Neural crest cell (in vitro differentiated cells): ENCODE data around the gene CCDC183. TPM values are rescaled to one million over a fixed set of nuclear protein-coding genes. Genes with fewer than 3 reads are reported as not detected.

Experiments
- DNase-seq: peaks from one replicate; pipeline ENCODE4 v3.0.0; 2021; ENCODE audit warnings: low read depth, mixed read lengths, low spot score
- H3K27ac Mint-ChIP-seq: one replicate; pipeline ENCODE4 v1.8.0; 2021; ENCODE audit warnings: mild to moderate bottlenecking, mixed read lengths; ENCODE audit not compliant: unreplicated experiment
- H3K27me3 Mint-ChIP-seq: 2 replicates; pipeline ENCODE4 v1.8.0; 2021; ENCODE audit warnings: low read depth, mild to moderate bottlenecking, mixed read lengths
- H3K36me3 Mint-ChIP-seq: 2 replicates; pipeline ENCODE4 v1.8.0; 2021; ENCODE audit warnings: low read depth, mild to moderate bottlenecking, mixed read lengths
- H3K4me1 Mint-ChIP-seq: 2 replicates; pipeline ENCODE4 v1.8.0; 2021; ENCODE audit warnings: mixed read lengths
- H3K4me3 Mint-ChIP-seq: one replicate; pipeline ENCODE4 v1.8.0; 2021; ENCODE audit warnings: mild to moderate bottlenecking, mixed read lengths
- H3K9me3 Mint-ChIP-seq: 2 replicates; pipeline ENCODE4 v1.8.0; 2021; ENCODE audit warnings: mixed read lengths
- total RNA-seq: library from RNA; stranded (reverse); gene quantifications from 2 replicates; pipeline ENCODE4 v1.2.1, GENCODE V29; 2021
- TF ChIP-seq, protein P1 (sequence below): fragments of 200-600 bp; sonication (generic); conservative IDR thresholded peaks from 2 replicates; pipeline ENCODE4 v1.5.0; 2021; ENCODE audit warnings: antibody characterized with exemption, mild to moderate bottlenecking

The CCDC183 gene
- total RNA-seq, 1 donor from 2014 or later = 1.4 TPM

GRCh38 chr9:136847088-136847825, 51.1 kb downstream of the CCDC183 start:
- no peak for DNase-seq
- H3K4me3 Mint-ChIP-seq = peak overlapping the region; percentile 90
- peaks cover 36% of the 10 kb centered on the region for H3K27me3 Mint-ChIP-seq
- TF ChIP-seq, protein P1, sequence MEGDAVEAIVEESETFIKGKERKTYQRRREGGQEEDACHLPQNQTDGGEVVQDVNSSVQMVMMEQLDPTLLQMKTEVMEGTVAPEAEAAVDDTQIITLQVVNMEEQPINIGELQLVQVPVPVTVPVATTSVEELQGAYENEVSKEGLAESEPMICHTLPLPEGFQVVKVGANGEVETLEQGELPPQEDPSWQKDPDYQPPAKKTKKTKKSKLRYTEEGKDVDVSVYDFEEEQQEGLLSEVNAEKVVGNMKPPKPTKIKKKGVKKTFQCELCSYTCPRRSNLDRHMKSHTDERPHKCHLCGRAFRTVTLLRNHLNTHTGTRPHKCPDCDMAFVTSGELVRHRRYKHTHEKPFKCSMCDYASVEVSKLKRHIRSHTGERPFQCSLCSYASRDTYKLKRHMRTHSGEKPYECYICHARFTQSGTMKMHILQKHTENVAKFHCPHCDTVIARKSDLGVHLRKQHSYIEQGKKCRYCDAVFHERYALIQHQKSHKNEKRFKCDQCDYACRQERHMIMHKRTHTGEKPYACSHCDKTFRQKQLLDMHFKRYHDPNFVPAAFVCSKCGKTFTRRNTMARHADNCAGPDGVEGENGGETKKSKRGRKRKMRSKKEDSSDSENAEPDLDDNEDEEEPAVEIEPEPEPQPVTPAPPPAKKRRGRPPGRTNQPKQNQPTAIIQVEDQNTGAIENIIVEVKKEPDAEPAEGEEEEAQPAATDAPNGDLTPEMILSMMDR = no peak
- H3K4me1 Mint-ChIP-seq = peaks cover 10% of the 10 kb centered on the region
- H3K9me3 Mint-ChIP-seq = no peaks in the 10 kb centered on the region
- H3K36me3 Mint-ChIP-seq = no peaks in the 10 kb centered on the region
- H3K27ac Mint-ChIP-seq = no peak overlapping the region

DNA sequence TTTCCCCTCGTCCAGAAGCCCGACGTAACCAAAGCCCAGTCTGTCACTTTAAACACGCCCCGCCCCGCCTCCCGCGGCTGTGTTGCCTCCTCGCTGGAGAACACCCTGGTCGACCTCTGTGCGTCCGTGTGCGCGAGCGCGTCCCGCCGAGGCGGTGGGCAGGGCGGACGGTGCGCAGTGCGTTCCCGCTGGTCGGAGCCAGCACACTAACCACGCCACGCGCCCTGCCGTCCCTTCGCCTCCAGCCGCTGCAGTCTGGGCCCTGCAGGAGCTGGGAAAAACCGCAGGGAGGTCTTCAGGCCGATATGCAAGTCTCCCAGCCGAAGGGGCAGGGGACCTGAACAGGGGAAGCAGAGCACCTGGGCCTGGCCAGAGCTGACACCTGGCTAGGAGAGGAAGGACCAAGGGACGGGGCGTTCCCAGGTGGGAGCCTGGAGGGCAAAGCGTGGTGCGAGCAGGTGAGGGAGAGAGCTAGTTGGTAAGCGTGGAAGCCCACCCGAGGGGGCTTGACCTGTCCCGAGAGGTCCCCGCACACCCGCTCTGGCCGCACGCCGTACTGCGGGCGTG, 51.8 kb downstream of the CCDC183 start:
- TF ChIP-seq, protein P1 = no peak
- no peaks in the 10 kb centered on the region for H3K9me3 Mint-ChIP-seq
- H3K27me3 Mint-ChIP-seq = peaks cover 33% of the 10 kb centered on the region
- H3K4me3 Mint-ChIP-seq = peak overlapping the region; percentile 90
- H3K4me1 Mint-ChIP-seq = peaks cover 8% of the 10 kb centered on the region
- no peaks in the 10 kb centered on the region for H3K36me3 Mint-ChIP-seq
- DNase-seq = peak; percentile 67
- H3K27ac Mint-ChIP-seq = no peak overlapping the region

GRCh38 chr9:136848393-136849037, 52.4 kb downstream of the CCDC183 start:
- Mint-ChIP-seq H3K4me1 (peaks cover 8% of the 10 kb centered on the region), H3K36me3 (no peaks in the 10 kb centered on the region), H3K27ac (no peak overlapping the region), H3K4me3 (peak overlapping the region; percentile 96), H3K9me3 (no peaks in the 10 kb centered on the region), H3K27me3 (peaks cover 31% of the 10 kb centered on the region)
- DNase-seq = peak; percentile 47
- TF ChIP-seq, protein P1 = peak; percentile 19

DNA sequence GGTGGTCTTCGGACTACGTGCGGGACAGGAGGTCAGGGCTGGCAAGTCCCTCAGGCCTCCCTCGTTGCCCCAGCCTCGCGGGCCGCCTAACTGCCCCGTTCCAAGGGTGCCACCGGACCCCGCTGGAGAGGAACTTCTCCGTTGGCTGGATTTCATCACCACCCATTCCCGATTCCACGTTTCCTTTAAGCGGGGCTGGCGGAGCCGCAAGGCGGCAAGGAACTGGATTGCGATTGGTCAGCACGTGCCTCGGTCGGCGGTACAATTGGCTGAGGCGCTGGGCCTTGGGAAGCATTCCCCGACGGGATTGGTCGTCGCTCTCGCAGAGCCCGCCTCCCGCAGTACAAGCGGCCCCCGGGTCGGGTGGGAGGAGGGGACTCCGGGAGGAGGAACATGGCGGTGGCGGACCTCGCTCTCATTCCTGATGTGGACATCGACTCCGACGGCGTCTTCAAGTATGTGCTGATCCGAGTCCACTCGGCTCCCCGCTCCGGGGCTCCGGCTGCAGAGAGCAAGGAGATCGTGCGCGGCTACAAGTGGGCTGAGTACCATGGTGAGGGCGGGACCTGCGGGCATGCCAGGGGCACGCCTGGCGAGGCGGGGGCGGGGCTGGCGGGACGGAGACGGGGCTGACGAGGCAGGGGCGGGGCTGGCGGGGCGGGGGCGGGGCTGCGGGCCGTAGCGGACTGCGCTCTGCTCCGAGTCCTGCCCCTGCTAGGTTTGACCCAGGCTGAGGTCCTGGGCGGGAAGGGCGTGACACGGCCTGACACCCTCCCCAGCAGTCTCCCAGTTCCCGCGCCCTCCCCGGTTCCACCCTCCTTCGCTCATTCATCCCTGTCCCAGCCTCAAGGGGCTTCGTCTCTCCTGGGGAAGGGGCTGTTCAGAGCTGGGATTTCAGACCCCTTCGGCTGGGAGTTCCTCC, 53.2 kb downstream of the CCDC183 start, which contains the start of gene PHPT1:
Gene PHPT1 (plus strand): TSS at position 372 of the 922 bp plus-strand sequence. CDS start 22 bp downstream, at position 394.
- Mint-ChIP-seq H3K4me3 (peak within 1 kb of the TSS; percentile 96), H3K27me3 (peaks cover 27% of the 10 kb centered on the region), H3K27ac (peak within 1 kb of the TSS; percentile 95), H3K36me3 (no peaks in the 10 kb centered on the region), H3K9me3 (no peaks in the 10 kb centered on the region), H3K4me1 (peaks cover 8% of the 10 kb centered on the region)
- TF ChIP-seq, protein P1 = no peak
- peak; percentile 96 for DNase-seq
